ENCODE data around the gene LGALSL.

DNA sequence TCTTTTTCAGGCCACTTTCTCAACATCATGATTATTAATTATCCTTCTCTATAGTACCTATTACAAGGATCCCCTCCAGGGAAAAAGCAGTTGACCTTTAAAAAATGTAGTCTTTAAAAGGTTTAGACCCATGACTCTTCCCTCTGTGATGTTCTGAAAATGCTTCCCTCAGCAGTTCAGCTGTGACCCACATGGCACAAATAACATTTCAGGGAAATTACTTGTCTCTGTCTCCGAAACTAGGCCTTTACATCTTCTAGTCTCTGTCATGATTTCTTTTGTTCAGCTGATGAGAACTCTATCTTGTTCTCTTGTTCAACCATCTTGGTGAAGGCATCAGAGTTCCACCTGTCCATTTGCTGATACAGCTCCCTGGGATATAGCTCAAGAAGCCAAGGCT is 28.3 kb downstream of the LGALSL start:
- TF ChIP-seq NPAS2 (CRISPR knock-in tag; IDR thresholded peaks at IDR 0.05; ENCODE audit: borderline replicate concordance) (no peak), JUNB (IDR thresholded peaks at IDR 0.05) (no peak), NFE2L2 (conservative IDR thresholded peaks at IDR 0.05; ENCODE audit: low read length) (no peak), CHD4 (IDR thresholded peaks at IDR 0.05; ENCODE audit: borderline replicate concordance) (no peak), FOXS1 (CRISPR knock-in tag; IDR thresholded peaks at IDR 0.05) (no peak), POLR2A (IDR thresholded peaks at IDR 0.05; ENCODE audit: low read length) (no peak), HEYL (CRISPR knock-in tag; IDR thresholded peaks at IDR 0.05) (no peak), KDM1A (IDR thresholded peaks at IDR 0.05; ENCODE audit: low read depth) (no peak), JUN (IDR thresholded peaks at IDR 0.05) (no peak)
- TF ChIP-seq, protein P1, sequence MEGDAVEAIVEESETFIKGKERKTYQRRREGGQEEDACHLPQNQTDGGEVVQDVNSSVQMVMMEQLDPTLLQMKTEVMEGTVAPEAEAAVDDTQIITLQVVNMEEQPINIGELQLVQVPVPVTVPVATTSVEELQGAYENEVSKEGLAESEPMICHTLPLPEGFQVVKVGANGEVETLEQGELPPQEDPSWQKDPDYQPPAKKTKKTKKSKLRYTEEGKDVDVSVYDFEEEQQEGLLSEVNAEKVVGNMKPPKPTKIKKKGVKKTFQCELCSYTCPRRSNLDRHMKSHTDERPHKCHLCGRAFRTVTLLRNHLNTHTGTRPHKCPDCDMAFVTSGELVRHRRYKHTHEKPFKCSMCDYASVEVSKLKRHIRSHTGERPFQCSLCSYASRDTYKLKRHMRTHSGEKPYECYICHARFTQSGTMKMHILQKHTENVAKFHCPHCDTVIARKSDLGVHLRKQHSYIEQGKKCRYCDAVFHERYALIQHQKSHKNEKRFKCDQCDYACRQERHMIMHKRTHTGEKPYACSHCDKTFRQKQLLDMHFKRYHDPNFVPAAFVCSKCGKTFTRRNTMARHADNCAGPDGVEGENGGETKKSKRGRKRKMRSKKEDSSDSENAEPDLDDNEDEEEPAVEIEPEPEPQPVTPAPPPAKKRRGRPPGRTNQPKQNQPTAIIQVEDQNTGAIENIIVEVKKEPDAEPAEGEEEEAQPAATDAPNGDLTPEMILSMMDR (IDR thresholded peaks at IDR 0.05): no peak
- TF ChIP-seq, protein P2, sequence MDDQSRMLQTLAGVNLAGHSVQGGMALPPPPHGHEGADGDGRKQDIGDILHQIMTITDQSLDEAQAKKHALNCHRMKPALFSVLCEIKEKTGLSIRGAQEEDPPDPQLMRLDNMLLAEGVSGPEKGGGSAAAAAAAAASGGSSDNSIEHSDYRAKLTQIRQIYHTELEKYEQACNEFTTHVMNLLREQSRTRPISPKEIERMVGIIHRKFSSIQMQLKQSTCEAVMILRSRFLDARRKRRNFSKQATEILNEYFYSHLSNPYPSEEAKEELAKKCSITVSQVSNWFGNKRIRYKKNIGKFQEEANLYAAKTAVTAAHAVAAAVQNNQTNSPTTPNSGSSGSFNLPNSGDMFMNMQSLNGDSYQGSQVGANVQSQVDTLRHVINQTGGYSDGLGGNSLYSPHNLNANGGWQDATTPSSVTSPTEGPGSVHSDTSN (IDR thresholded peaks at IDR 0.05): no peak
- TF ChIP-seq, protein P3, sequence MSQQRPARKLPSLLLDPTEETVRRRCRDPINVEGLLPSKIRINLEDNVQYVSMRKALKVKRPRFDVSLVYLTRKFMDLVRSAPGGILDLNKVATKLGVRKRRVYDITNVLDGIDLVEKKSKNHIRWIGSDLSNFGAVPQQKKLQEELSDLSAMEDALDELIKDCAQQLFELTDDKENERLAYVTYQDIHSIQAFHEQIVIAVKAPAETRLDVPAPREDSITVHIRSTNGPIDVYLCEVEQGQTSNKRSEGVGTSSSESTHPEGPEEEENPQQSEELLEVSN (IDR thresholded peaks at IDR 0.05; ENCODE audit: borderline replicate concordance, low read depth): no peak
- TF ChIP-seq, protein P4, sequence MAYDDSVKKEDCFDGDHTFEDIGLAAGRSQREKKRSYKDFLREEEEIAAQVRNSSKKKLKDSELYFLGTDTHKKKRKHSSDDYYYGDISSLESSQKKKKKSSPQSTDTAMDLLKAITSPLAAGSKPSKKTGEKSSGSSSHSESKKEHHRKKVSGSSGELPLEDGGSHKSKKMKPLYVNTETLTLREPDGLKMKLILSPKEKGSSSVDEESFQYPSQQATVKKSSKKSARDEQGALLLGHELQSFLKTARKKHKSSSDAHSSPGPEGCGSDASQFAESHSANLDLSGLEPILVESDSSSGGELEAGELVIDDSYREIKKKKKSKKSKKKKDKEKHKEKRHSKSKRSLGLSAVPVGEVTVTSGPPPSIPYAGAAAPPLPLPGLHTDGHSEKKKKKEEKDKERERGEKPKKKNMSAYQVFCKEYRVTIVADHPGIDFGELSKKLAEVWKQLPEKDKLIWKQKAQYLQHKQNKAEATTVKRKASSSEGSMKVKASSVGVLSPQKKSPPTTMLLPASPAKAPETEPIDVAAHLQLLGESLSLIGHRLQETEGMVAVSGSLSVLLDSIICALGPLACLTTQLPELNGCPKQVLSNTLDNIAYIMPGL (CRISPR knock-in tag; IDR thresholded peaks at IDR 0.05; ENCODE audit: borderline replicate concordance): no peak
- TF ChIP-seq, protein P5, sequence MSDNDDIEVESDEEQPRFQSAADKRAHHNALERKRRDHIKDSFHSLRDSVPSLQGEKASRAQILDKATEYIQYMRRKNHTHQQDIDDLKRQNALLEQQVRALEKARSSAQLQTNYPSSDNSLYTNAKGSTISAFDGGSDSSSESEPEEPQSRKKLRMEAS (IDR thresholded peaks at IDR 0.05): no peak

All from A549 (cell line).